HEK293 (cell line): ENCODE data around the gene PBX2.

Experiments
- BCL11B ChIP-seq: fragments of 450-650 bp; formaldehyde crosslinking; IDR thresholded peaks from 2 replicates; pipeline ENCODE4 v1.5.1; 2016; ENCODE audit warnings: low read depth, missing biosample characterization, missing genetic modification characterization
- GLI2 ChIP-seq: fragments of 450-650 bp; formaldehyde crosslinking; IDR thresholded peaks from 2 replicates; pipeline ENCODE4; 2017; ENCODE audit warnings: missing biosample characterization, missing genetic modification characterization, low read depth, borderline replicate concordance
- GLIS1 ChIP-seq: fragments of 450-650 bp; formaldehyde crosslinking; IDR thresholded peaks from 2 replicates; pipeline ENCODE4 v1.5.1; 2016; ENCODE audit warnings: missing biosample characterization, missing genetic modification characterization
- WT1 ChIP-seq: fragments of 450-650 bp; formaldehyde crosslinking; IDR thresholded peaks from 2 replicates; pipeline ENCODE4 v1.5.1; 2016; ENCODE audit warnings: missing biosample characterization, missing genetic modification characterization
- YY2 ChIP-seq: fragments of 450-650 bp; formaldehyde crosslinking; IDR thresholded peaks from 2 replicates; pipeline ENCODE4 v1.5.1; 2016; ENCODE audit warnings: missing biosample characterization, missing genetic modification characterization
- ZBTB21 ChIP-seq: fragments of 450-650 bp; formaldehyde crosslinking; IDR thresholded peaks from 2 replicates; pipeline ENCODE4 v1.5.1; 2017; ENCODE audit warnings: missing biosample characterization, missing genetic modification characterization
- ZBTB7A ChIP-seq: fragments of 450-650 bp; formaldehyde crosslinking; IDR thresholded peaks from 2 replicates; pipeline ENCODE4 v1.5.1; 2016; ENCODE audit warnings: low read depth, missing biosample characterization, missing genetic modification characterization
- ZNF19 ChIP-seq: fragments of 450-650 bp; formaldehyde crosslinking; IDR thresholded peaks from 2 replicates; pipeline ENCODE4; 2016; ENCODE audit warnings: missing biosample characterization, missing genetic modification characterization, low read depth
- ZNF23 ChIP-seq: fragments of 450-650 bp; formaldehyde crosslinking; IDR thresholded peaks from 2 replicates; pipeline ENCODE4 v1.5.1; 2016; ENCODE audit warnings: missing biosample characterization, missing genetic modification characterization, borderline replicate concordance
- ZNF366 ChIP-seq: fragments of 450-650 bp; formaldehyde crosslinking; conservative IDR thresholded peaks from 2 replicates; pipeline ENCODE4 v1.5.1; 2016; ENCODE audit warnings: missing biosample characterization, missing genetic modification characterization
- ZNF37A ChIP-seq: fragments of 450-650 bp; IDR thresholded peaks from 2 replicates; pipeline ENCODE4 v1.5.1; 2018; ENCODE audit warnings: missing biosample characterization, missing genetic modification characterization
- ZNF391 ChIP-seq: fragments of 450-650 bp; formaldehyde crosslinking; IDR thresholded peaks from 2 replicates; pipeline ENCODE4 v1.5.1; 2016; ENCODE audit warnings: low read depth, missing biosample characterization, missing genetic modification characterization, borderline replicate concordance
- ZNF501 ChIP-seq: fragments of 450-650 bp; formaldehyde crosslinking; IDR thresholded peaks from 2 replicates; pipeline ENCODE4 v1.5.1; 2016; ENCODE audit warnings: missing biosample characterization, missing genetic modification characterization
- ZNF530 ChIP-seq: fragments of 450-650 bp; formaldehyde crosslinking; IDR thresholded peaks from 2 replicates; pipeline ENCODE4 v1.5.1; 2016; ENCODE audit warnings: low read depth, missing biosample characterization, missing genetic modification characterization
- ZNF544 ChIP-seq: fragments of 450-650 bp; formaldehyde crosslinking; IDR thresholded peaks from 2 replicates; pipeline ENCODE4 v1.5.0; 2017; ENCODE audit warnings: missing biosample characterization, missing genetic modification characterization
- ZNF558 ChIP-seq: fragments of 450-650 bp; formaldehyde crosslinking; IDR thresholded peaks from 2 replicates; pipeline ENCODE4 v1.5.1; 2016; ENCODE audit warnings: missing biosample characterization, missing genetic modification characterization
- ZNF629 ChIP-seq: fragments of 450-650 bp; formaldehyde crosslinking; IDR thresholded peaks from 2 replicates; pipeline ENCODE4 v1.5.1; 2017; ENCODE audit warnings: missing biosample characterization, missing genetic modification characterization
- ZNF76 ChIP-seq: fragments of 450-650 bp; formaldehyde crosslinking; IDR thresholded peaks from 2 replicates; pipeline ENCODE4; 2016; ENCODE audit warnings: low read depth, missing biosample characterization, missing genetic modification characterization, borderline replicate concordance
- ZNF777 ChIP-seq: fragments of 450-650 bp; formaldehyde crosslinking; IDR thresholded peaks from 2 replicates; pipeline ENCODE4 v1.5.1; 2017; ENCODE audit warnings: missing biosample characterization, missing genetic modification characterization, borderline replicate concordance
- ZNF785 ChIP-seq: fragments of 450-650 bp; formaldehyde crosslinking; IDR thresholded peaks from 2 replicates; pipeline ENCODE4 v1.5.1; 2016; ENCODE audit warnings: missing biosample characterization, missing genetic modification characterization
- TF ChIP-seq, protein P1 (sequence below): fragments of 450-650 bp; formaldehyde crosslinking; IDR thresholded peaks from 2 replicates; pipeline ENCODE4 v1.5.1; 2016; ENCODE audit warnings: missing biosample characterization, missing genetic modification characterization
- TF ChIP-seq, protein P2 (sequence below): fragments of 450-650 bp; IDR thresholded peaks from 2 replicates; pipeline ENCODE4 v1.5.1; 2018; ENCODE audit warnings: missing biosample characterization, mild to moderate bottlenecking, missing genetic modification characterization
- TF ChIP-seq, protein P3 (sequence below): fragments of 450-650 bp; formaldehyde crosslinking; IDR thresholded peaks from 2 replicates; pipeline ENCODE4 v1.5.1; 2016; ENCODE audit warnings: missing biosample characterization, missing genetic modification characterization
- TF ChIP-seq, protein P4 (sequence below): fragments of 450-650 bp; formaldehyde crosslinking; IDR thresholded peaks from 2 replicates; pipeline ENCODE4 v1.5.1; 2016; ENCODE audit warnings: missing biosample characterization, missing genetic modification characterization
- TF ChIP-seq, protein P5 (sequence below): fragments of 450-650 bp; formaldehyde crosslinking; IDR thresholded peaks from 2 replicates; pipeline ENCODE4 v1.5.1; 2016; ENCODE audit warnings: missing biosample characterization, missing genetic modification characterization

Gene PBX2

DNA sequence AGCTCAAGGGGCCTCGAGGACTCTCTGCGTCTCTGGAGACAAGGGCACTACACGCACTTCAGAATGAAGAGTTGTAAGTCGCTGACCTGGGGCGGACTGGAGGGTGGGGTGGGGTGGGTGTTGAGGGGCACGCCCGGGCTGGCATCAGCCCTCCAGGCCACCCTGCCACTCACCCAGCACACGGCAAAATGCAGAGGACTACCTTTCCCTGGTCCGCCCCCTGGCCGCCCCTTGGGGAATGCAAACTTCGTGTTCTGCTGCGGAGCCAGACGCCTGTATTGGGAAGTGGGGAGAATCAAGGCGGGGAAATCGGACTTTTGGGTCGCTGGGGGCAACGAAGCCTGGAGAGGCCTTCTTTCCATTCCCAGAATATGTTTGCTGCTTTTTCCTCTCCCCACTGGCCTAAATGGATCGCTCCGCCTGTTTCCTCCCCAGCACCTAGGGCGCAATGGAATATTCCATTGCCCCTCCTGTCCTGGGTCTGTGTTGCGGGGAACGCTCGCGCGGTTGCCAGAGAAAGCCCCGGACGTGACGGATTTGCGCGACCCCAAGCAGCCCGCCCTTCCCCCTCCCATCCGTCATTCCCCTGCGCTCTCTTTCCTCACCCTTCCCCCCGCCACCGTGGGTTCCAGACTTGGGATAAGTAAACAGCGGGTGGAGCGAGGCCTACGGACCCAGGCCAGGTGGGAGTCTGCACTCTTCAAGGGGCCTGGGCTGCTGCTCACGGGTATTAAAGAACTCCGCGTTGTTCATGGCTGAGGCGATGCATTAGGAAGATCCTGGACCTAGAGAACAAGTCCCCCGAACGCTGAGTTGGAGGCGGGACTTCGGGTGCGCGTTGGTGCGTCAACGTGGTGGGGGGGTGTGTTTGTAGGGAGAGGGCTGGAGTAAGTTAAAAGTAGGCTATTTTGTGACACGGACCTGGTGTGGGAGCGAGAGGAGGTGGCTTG lies 36.2 kb downstream of the PBX2 start, which contains the start of gene PPT2 (continued):
- TF ChIP-seq, protein P1, sequence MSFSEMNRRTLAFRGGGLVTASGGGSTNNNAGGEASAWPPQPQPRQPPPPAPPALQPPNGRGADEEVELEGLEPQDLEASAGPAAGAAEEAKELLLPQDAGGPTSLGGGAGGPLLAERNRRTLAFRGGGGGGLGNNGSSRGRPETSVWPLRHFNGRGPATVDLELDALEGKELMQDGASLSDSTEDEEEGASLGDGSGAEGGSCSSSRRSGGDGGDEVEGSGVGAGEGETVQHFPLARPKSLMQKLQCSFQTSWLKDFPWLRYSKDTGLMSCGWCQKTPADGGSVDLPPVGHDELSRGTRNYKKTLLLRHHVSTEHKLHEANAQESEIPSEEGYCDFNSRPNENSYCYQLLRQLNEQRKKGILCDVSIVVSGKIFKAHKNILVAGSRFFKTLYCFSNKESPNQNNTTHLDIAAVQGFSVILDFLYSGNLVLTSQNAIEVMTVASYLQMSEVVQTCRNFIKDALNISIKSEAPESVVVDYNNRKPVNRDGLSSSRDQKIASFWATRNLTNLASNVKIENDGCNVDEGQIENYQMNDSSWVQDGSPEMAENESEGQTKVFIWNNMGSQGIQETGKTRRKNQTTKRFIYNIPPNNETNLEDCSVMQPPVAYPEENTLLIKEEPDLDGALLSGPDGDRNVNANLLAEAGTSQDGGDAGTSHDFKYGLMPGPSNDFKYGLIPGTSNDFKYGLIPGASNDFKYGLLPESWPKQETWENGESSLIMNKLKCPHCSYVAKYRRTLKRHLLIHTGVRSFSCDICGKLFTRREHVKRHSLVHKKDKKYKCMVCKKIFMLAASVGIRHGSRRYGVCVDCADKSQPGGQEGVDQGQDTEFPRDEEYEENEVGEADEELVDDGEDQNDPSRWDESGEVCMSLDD (tag by site-specific recombination), result peak; percentile 6
- no peak for TF ChIP-seq BCL11B (tag by site-specific recombination)
- no peak for TF ChIP-seq ZNF19 (tag by site-specific recombination)
- TF ChIP-seq ZNF366, result peak; percentile 61
- TF ChIP-seq YY2 (tag by site-specific recombination), result no peak
- TF ChIP-seq, protein P2, sequence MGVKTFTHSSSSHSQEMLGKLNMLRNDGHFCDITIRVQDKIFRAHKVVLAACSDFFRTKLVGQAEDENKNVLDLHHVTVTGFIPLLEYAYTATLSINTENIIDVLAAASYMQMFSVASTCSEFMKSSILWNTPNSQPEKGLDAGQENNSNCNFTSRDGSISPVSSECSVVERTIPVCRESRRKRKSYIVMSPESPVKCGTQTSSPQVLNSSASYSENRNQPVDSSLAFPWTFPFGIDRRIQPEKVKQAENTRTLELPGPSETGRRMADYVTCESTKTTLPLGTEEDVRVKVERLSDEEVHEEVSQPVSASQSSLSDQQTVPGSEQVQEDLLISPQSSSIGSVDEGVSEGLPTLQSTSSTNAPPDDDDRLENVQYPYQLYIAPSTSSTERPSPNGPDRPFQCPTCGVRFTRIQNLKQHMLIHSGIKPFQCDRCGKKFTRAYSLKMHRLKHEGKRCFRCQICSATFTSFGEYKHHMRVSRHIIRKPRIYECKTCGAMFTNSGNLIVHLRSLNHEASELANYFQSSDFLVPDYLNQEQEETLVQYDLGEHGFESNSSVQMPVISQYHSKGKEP (tag by site-specific recombination), result no peak
- peak; percentile 74; the same call in 1 of the 2 replicates for TF ChIP-seq ZNF501 (tag by site-specific recombination)
- TF ChIP-seq ZBTB21 (tag by site-specific recombination), result peak; percentile 80
- TF ChIP-seq WT1 (tag by site-specific recombination), result 0 out of 2 replicates have a peak, but pooled peaks have one; percentile 25
- TF ChIP-seq, protein P3, sequence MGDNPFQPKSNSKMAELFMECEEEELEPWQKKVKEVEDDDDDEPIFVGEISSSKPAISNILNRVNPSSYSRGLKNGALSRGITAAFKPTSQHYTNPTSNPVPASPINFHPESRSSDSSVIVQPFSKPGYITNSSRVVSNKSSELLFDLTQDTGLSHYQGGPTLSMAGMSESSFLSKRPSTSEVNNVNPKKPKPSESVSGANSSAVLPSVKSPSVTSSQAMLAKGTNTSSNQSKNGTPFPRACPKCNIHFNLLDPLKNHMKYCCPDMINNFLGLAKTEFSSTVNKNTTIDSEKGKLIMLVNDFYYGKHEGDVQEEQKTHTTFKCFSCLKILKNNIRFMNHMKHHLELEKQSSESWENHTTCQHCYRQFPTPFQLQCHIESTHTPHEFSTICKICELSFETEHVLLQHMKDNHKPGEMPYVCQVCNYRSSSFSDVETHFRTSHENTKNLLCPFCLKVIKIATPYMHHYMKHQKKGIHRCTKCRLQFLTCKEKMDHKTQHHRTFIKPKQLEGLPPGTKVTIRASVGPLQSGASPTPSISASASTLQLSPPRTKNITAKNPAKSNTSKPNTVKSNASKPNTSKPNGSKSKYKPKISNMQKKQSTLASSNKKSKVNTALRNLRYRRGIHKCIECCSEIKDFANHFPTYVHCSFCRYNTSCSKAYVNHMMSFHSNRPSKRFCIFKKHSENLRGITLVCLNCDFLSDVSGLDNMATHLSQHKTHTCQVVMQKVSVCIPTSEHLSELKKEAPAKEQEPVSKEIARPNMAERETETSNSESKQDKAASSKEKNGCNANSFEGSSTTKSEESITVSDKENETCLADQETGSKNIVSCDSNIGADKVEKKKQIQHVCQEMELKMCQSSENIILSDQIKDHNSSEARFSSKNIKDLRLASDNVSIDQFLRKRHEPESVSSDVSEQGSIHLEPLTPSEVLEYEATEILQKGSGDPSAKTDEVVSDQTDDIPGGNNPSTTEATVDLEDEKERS (tag by site-specific recombination), result no peak
- TF ChIP-seq ZNF777, result no peak
- no peak for TF ChIP-seq ZNF23 (tag by site-specific recombination)
- peak; percentile 52 for TF ChIP-seq GLIS1 (tag by site-specific recombination)
- no peak for TF ChIP-seq ZNF785
- TF ChIP-seq, protein P4, sequence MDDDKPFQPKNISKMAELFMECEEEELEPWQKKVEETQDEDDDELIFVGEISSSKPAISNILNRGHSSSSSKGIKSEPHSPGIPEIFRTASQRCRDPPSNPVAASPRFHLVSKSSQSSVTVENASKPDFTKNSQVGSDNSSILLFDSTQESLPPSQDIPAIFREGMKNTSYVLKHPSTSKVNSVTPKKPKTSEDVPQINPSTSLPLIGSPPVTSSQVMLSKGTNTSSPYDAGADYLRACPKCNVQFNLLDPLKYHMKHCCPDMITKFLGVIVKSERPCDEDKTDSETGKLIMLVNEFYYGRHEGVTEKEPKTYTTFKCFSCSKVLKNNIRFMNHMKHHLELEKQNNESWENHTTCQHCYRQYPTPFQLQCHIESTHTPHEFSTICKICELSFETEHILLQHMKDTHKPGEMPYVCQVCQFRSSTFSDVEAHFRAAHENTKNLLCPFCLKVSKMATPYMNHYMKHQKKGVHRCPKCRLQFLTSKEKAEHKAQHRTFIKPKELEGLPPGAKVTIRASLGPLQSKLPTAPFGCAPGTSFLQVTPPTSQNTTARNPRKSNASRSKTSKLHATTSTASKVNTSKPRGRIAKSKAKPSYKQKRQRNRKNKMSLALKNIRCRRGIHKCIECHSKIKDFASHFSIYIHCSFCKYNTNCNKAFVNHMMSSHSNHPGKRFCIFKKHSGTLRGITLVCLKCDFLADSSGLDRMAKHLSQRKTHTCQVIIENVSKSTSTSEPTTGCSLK (tag by site-specific recombination), result no peak
- TF ChIP-seq GLI2 (tag by site-specific recombination), result no peak
- TF ChIP-seq, protein P5, sequence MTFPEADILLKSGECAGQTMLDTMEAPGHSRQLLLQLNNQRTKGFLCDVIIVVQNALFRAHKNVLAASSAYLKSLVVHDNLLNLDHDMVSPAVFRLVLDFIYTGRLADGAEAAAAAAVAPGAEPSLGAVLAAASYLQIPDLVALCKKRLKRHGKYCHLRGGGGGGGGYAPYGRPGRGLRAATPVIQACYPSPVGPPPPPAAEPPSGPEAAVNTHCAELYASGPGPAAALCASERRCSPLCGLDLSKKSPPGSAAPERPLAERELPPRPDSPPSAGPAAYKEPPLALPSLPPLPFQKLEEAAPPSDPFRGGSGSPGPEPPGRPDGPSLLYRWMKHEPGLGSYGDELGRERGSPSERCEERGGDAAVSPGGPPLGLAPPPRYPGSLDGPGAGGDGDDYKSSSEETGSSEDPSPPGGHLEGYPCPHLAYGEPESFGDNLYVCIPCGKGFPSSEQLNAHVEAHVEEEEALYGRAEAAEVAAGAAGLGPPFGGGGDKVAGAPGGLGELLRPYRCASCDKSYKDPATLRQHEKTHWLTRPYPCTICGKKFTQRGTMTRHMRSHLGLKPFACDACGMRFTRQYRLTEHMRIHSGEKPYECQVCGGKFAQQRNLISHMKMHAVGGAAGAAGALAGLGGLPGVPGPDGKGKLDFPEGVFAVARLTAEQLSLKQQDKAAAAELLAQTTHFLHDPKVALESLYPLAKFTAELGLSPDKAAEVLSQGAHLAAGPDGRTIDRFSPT, result peak; percentile 73
- TF ChIP-seq ZNF391 (tag by site-specific recombination), result no peak; the same call in 1 of the 2 replicates
- TF ChIP-seq ZNF76 (tag by site-specific recombination), result peak; percentile 50; the same call in 1 of the 2 replicates
- TF ChIP-seq ZBTB7A, result peak; percentile 46; the same call in 1 of the 2 replicates
- TF ChIP-seq ZNF629 (tag by site-specific recombination), result peak; percentile 93
- no peak for TF ChIP-seq ZNF530 (tag by site-specific recombination)
- no peak for TF ChIP-seq ZNF558
- no peak for TF ChIP-seq ZNF544 (tag by site-specific recombination)
- no peak for TF ChIP-seq ZNF37A (tag by site-specific recombination)
